GM03348 (cell line): Measurements from ENCODE around the gene VRK3.
"Not testable (repeated sequence)": the region's sequence is repeated elsewhere in the genome, so short reads cannot be mapped to it uniquely, and the experiment has no call there.

Source experiments
- DNase-seq: peaks from one replicate; pipeline ENCODE4 v3.0.0; 2012; ENCODE audit warnings: low spot score

Gene VRK3

DNA sequence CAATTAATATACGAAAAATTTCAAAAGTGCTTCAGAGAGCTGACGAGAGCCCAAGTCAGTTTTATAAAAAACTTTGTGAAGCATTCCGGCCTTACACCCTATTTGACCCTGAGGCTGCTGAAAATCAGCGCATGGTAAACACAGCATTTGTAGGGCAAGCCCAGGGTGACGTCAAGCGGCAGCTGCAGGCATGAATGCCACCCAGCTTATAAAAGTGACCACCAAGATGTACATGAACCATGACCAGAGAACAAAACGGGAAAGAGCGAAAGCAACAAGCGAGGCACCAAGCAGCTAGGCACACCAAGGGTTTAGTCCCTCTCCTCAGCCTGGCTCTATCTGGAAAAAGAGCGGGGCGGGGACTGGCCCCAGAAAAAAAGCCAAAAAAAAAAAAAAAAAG, 70.2 kb downstream of the VRK3 start:
- no peak for DNase-seq

- no peak for DNase-seq
Observed at GRCh38 chr19:49954092-49954829, 70.9 kb downstream of the VRK3 start.

- DNase-seq = no peak
Observed at GRCh38 chr19:49953416-49953815, 71.8 kb downstream of the VRK3 start.

DNA sequence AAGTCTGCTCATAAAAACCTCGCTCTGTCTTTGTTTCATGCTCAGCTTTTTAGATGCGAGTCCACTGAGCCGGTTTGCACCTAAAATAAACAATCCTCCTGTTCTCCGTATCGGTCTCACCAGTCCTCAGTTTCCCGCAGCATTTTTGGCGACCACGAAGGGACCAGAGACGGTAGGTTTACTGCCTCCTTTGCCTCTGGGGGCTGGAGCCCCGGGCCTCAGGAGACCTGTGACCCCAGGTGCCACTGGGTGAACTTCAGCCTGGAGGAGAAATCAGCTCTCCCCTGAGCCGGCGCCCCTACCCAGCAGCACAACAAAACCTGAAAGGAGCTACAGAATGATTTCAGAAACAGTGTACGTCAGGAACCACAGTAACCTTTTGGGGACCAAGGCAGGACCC, 72.3 kb downstream of the VRK3 start:
- no peak for DNase-seq

GRCh38 chr19:49952479-49952836, 72.7 kb downstream of the VRK3 start:
- no peak for DNase-seq

DNA sequence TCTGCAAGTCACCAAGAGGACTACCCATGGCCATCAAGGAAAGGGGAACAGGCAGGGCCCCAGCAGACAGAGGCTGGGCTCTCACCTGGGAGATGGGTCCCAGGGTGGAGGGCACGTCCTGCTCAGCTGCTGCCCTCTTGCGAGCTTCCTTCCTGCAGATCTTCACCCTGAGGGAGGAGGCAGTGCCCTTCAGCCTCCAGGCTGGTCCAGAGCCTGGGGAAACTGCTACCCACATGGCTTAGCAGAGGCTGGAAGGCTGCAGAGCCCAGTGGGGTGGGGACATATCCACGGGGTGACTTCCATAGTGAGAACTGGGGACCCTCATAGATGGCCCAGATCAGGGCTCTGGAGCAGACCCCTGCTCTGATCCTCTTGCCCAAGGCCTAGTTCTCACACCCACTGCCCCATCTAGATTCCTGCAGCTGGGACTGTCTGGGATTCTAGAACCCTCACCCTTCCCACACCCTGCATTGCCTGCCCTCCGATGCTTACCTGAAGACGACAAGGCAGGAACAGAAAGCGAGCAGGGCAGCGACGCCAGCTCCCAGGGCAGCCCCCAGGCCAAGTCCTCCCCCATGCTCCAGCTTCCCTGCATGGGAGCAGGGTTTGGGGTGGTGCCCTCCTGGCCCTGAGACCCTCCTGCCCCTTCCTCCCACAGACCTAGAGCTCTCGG, 73.2 kb downstream of the VRK3 start:
- no peak for DNase-seq

GRCh38 chr19:49950956-49951526, 74.1 kb downstream of the VRK3 start:
- DNase-seq = no peak

DNA sequence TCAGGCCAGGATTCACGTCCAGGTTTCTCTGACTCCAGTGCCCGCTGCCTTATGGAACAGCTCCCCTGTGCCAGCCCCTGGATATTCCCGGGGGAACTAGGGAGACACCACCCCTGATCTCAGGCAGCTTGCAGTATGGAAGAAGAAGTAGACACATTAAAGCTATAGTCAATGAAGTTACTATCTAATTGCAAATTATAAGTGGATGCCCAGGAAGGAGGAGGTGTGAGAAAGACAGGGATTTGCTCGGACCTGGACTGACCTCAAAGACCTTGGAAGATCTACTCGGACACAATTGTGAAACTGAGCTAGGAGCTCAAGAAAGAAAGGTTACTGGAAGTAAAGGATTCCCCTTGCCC, 74.6 kb downstream of the VRK3 start:
- DNase-seq = no peak

DNA sequence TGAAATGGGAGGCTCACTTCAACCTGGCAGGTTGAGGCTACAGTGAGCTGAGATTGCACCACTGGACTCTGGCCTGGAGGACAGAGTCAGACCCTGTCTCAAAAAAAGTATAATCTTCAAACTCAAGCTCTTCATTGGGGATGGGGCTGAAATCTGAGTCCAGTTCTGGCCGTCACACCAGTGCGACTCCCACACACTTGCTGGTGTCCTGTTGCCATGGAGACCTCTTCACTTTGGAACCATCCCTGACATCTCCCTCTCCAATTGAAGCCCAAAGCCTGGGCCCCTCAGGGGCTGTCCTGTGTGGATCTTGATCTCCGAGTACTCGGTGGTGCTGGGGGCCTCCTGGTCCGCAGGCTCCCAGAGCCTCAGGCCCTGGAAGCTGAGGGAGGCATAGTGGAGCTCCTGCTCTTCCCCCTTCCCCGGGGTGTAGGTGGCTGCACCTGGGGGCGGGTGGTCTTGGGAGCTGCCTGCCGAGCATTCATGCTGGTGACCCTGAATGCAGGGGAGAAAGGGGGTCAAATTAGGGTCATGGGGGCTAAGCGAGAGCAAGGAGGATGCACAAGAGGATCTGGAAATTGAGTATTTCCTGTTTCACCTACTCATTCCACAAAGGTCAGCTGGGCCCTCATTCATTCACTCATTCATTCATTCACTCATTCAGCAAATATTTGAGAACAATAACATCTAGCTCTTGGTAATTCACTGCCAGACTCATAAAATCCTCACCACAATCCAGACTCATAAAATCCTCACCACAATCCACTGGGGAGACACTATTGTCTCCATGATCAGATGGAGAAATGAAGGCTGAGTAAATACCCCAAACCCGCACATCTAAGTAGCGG, 75.2 kb downstream of the VRK3 start:
- DNase-seq = no peak

DNA sequence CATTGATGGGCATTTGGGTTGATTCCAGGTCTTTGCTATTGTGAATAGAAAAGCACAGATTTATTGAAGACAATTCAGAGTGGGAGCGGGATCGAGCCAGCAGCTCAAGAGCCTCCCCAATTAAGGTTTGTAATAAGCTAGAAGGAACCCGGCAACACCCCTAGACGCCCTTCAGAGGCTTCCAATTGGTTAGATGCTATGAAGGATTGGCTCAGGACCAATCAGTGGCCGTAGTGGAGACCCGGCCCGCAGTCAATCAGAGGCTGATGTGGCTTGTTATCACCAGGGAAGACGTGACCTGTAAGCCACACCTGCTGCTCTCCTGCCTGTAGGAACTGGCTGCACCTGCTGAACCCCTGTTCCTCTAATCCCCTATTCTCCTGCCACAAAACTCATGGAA, 78.8 kb downstream of the VRK3 start:
- DNase-seq = no peak

DNA sequence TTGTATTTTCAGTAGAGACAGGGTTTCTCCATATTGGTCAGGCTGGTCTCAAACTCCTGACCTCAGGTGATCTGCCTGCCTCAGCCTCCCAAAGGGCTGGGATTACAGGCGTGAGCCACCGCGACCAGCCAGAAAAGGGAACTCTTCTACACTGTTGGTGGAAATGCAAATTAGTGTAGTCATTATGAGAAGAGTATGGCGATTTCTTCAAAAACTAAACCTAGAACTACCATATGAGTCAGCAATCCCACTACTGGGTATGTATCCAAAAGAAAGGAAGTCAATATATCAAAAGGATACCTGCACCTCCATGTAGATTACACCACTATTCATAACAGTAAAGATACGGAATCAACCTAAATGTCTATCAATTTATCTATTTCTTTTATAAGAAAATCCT, 80.6 kb downstream of the VRK3 start:
- not testable (repeated sequence) for DNase-seq

DNA sequence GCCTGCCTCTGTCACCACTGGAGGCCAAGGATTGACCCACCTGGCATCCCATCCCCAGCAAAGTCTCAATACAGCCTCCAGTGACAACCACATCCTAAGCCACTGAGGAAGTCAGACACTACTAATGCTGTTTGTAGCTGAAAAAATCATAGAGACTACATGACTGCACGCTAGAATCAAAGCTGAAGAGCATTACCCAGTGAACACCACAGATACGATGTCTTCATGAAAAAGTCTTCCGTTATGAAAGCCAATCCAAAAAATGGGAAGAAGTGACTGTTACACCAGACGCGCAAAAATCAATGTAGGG, 84.7 kb downstream of the VRK3 start:
- no peak for DNase-seq

DNA sequence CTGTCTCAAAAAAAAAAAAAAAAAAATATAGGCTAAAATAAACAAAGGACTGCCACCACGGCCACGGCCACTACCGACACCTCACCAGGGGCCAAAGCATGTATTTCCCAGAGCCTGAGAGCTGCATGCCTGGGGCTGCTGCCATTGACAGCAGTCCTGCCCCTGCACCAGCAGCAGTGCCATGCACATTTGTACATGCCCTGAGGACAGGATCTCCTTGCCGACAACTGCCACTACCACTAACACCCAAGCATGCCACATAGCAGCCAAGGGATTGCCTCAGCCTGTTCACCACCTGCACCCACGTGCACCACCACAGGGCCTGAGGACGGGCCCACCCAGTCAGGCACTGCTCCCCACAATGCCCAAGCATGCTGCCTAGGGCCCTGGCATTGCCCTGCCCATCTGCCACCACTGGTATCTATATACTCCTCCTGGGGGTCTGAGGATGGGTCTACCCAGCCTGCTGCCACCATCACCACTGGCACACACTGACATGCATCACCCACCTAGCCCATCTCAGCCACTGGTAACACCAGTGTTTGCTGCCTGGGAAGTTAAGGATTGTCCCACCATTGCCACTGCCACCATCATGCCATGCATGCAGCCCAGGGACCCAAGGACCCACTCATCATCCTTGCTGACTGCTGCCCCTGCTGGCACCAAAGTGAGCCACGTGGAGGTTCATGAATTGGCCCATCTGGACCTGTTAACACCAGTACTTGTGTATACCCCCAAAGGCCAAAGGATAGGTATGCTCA, 85.3 kb downstream of the VRK3 start:
- DNase-seq = no peak

- no peak for DNase-seq
Observed at GRCh38 chr19:49938662-49939061, 86.5 kb downstream of the VRK3 start.

- DNase-seq = peak; percentile 90
Observed at GRCh38 chr19:49937750-49938381, 87.3 kb downstream of the VRK3 start.

- DNase-seq = no peak
Observed at GRCh38 chr19:49936549-49936948, 88.6 kb downstream of the VRK3 start.

DNA sequence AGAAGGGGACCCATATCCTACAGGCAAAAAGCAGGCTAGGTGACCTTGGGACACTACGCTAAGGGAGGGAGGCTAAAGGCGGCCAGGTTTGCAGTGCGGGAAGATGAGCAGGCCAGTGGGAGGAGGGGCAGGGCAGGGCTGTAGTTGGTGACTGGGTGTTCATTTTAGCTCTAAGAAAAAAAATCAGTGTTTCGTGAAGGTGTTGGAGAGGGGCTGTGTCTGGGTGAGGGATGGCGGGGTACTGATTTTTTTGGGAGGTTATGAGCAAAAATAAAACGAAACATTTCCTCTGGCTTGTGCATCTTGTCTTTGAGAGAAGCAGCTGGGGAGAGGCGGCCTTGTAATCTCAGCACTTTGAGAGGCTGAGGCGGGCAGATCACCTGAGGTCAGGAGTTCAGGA, 91.5 kb downstream of the VRK3 start:
- no peak for DNase-seq

DNA sequence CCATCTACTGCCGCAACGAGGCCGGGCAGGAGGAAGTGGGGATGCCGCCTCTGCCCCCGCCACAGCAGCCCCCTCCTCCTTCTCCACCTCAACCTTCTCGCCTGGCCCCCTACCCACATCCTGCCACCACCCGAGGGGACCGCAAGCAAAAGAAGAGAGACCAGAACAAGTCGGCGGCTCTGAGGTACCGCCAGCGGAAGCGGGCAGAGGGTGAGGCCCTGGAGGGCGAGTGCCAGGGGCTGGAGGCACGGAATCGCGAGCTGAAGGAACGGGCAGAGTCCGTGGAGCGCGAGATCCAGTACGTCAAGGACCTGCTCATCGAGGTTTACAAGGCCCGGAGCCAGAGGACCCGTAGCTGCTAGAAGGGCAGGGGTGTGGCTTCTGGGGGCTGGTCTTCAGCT, 92.4 kb downstream of the VRK3 start:
- no peak for DNase-seq

DNA sequence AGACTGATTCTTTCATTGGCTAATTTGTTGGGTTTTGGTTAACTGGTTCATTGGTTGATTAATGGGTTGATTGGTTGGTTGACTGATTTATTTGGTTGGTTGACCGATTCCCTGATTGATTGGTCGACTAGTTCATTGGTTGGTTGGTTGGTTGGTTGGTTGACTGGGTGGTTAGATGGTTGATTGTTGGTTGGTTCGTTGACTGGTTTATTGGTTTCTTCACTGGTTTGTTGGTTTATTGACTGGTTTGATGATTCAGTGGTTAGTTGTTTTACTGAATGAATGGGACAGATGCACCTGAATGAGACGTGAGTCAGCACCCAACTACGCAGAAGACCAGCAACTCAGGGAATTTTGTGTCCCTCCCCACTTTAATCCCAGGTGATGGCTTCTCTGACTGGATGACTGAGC, 93.1 kb downstream of the VRK3 start:
- DNase-seq = no peak

DNA sequence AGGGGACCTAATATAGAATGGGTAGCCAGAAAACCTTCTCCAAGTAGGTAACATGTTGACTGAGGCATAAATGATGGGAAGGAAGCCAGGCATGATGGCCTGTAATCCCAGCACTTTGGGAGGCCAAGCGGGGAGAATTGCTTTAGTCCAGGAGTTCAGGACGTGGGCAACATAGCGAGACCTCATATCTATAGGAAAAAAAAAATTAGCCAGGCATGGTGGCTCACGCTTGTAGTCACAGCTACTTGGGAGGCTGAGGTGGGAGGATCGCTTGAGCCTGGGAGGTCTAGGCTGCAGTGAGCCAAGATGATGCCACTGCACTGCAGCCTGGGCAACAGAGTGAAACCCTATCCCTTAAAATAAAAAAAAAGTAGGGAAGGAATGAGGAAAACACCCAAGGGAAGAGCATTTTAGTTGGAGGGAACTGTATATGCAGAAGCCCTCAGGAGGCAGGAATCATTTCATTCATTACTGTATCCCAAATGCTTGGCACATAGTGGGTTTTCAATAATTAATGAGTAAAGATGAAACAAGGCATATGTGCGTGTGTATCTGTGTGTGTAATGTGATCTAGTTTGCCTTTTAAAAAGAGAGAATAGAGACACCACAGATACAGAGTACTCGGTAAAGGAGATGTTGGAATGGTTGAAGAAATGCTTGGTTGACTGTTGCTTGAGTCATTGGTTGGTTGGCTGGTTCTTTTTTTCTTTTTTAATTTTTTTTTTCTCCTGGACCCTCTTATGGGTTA, 93.7 kb downstream of the VRK3 start:
- no peak for DNase-seq

GRCh38 chr19:49930483-49931011, 94.6 kb downstream of the VRK3 start:
- peak; percentile 33 for DNase-seq
